SU-DHL-6 (cell line): ENCODE results near the gene TTC39B.

Experiments
- H2AFZ ChIP-seq: fragments of 200-600 bp; sonication (generic); 2 replicates; pipeline ENCODE4 v1.6.1; 2014; ENCODE audit warnings: low read depth, mild to moderate bottlenecking, moderate library complexity, mixed read lengths, antibody characterized with exemption, low read length; ENCODE audit not compliant: severe bottlenecking
- H3F3A ChIP-seq: fragments of 200-600 bp; shearing (Covaris generic); 2 replicates; pipeline ENCODE4 v1.6.0; 2016; ENCODE audit warnings: antibody characterized with exemption, mild to moderate bottlenecking; ENCODE audit not compliant: insufficient read depth
- H3K27ac ChIP-seq: fragments of 200-600 bp; sonication (generic); 2 replicates; pipeline ENCODE4 v1.5.1; 2016; ENCODE audit warnings: low read depth, mild to moderate bottlenecking, low read length, moderate library complexity, mixed read lengths
- H3K27me3 ChIP-seq: fragments of 200-600 bp; sonication (generic), shearing (Covaris generic); 2 replicates; pipeline ENCODE4 v1.6.0; 2014; ENCODE audit warnings: mild to moderate bottlenecking, low read length
- H3K36me3 ChIP-seq: fragments of 200-600 bp; sonication (generic); 2 replicates; pipeline ENCODE4 v1.6.1; 2014; ENCODE audit warnings: mild to moderate bottlenecking, low read length, mixed read lengths
- H3K4me2 ChIP-seq: fragments of 300-600, 200-600 bp; shearing (Covaris generic), sonication (generic); 2 replicates; pipeline ENCODE4 v1.6.0; 2014; ENCODE audit warnings: low read length, low read depth, mild to moderate bottlenecking; ENCODE audit not compliant: poor library complexity, severe bottlenecking
- H3K4me3 ChIP-seq: fragments of 200-600 bp; sonication (generic); 2 replicates; pipeline ENCODE4 v1.5.1; 2014; ENCODE audit warnings: antibody characterized with exemption, low read length, mild to moderate bottlenecking, mixed read lengths; ENCODE audit not compliant: insufficient read depth, poor library complexity, severe bottlenecking
- H3K79me2 ChIP-seq: fragments of 200-600 bp; sonication (generic); 2 replicates; pipeline ENCODE4 v1.6.1; 2014; ENCODE audit warnings: mild to moderate bottlenecking, low read length, moderate library complexity; ENCODE audit not compliant: insufficient read depth
- H3K9ac ChIP-seq: fragments of 200-600 bp; sonication (generic); 2 replicates; pipeline ENCODE4 v1.7.0; 2014; ENCODE audit warnings: mild to moderate bottlenecking, low read length
- H3K9me2 ChIP-seq: fragments of 200-600 bp; sonication (generic); replicated peaks from 2 replicates; pipeline ENCODE4 v1.6.1; 2014; ENCODE audit warnings: low read length; ENCODE audit not compliant: insufficient read depth
- H3K9me3 ChIP-seq: fragments of 200-600 bp; sonication (generic); 2 replicates; pipeline ENCODE4 v1.6.1; 2014; ENCODE audit warnings: low read length, mixed read lengths; ENCODE audit not compliant: insufficient read depth
- H4K20me1 ChIP-seq: fragments of 200-600 bp; sonication (generic); 2 replicates; pipeline ENCODE4 v1.6.1; 2014; ENCODE audit warnings: low read depth, mild to moderate bottlenecking, antibody characterized with exemption, low read length, moderate library complexity, mixed read lengths
- CTCF ChIP-seq: fragments of 200-600 bp; sonication (generic); IDR thresholded peaks from one replicate; pipeline ENCODE4 v1.5.1; 2017; ENCODE audit warnings: antibody characterized with exemption, mild to moderate bottlenecking, low read length, moderate library complexity; ENCODE audit not compliant: insufficient read depth, poor library complexity, severe bottlenecking
- EZH2phosphoT487 ChIP-seq: fragments of 200-600 bp; sonication (generic), shearing (Covaris generic); conservative IDR thresholded peaks from 2 replicates; pipeline ENCODE4 v1.6.1; 2018; ENCODE audit warnings: mild to moderate bottlenecking, antibody characterized with exemption, low read length, moderate library complexity, mixed read lengths

The TTC39B gene

GRCh38 chr9:15115041-15115440 lies 192.0 kb downstream of the TTC39B start:
- Histone ChIP-seq H2AFZ (no peak overlapping the region), H3K27ac (no peak overlapping the region), H3K4me2 (no peak overlapping the region), H4K20me1 (no peaks in the 10 kb centered on the region), H3K27me3 (no peaks in the 10 kb centered on the region), H3K4me3 (no peak overlapping the region), H3K36me3 (no peaks in the 10 kb centered on the region), H3K9ac (no peak overlapping the region), H3K9me2 (no peaks in the 10 kb centered on the region), H3F3A (no peaks in the 10 kb centered on the region), H3K9me3 (no peaks in the 10 kb centered on the region), H3K79me2 (no peaks in the 10 kb centered on the region)
- TF ChIP-seq EZH2phosphoT487 = no peak
- no peak for TF ChIP-seq CTCF
